Measurements from ENCODE around the gene COX14. TPM values are rescaled to one million over a fixed set of nuclear protein-coding genes. Genes with fewer than 3 reads are reported as not detected.

COX14 gene
- total RNA-seq, 1 experiment from 2014 or later = 31.9 TPM

- no peak overlapping the region for H2BK5ac ChIP-seq (ENCODE audit: insufficient read length, low read length)
- no peak overlapping the region for H2AK5ac ChIP-seq (ENCODE audit: insufficient read length, low read length)
- H3K18ac ChIP-seq (ENCODE audit: insufficient read length, low read depth, low read length) = no peak overlapping the region
- no peaks in the 10 kb centered on the region for H3K79me1 ChIP-seq (ENCODE audit: insufficient read depth, low read depth, low read length, poor library complexity, severe bottlenecking)
- no CpG with 5 or more reads among the region's 14 CpGs for WGBS (ENCODE audit: extremely low coverage, insufficient read length, low lambda C conversion rate)
- H2BK12ac ChIP-seq (ENCODE audit: insufficient read length, low read depth, low read length) = no peak overlapping the region
- no peak overlapping the region for H2AFZ ChIP-seq (ENCODE audit: low read length)
- no peak overlapping the region for H4K91ac ChIP-seq (ENCODE audit: insufficient read length, low read depth, low read length)
- H3K79me2 ChIP-seq (ENCODE audit: insufficient read depth, low read length) = no peaks in the 10 kb centered on the region
- no peak overlapping the region for H3T11ph ChIP-seq (ENCODE audit: low read length)
- Mint-ChIP-seq H3K4me1 (peaks cover 36 to 39% of the 10 kb centered on the region in 2 experiments), H3K36me3 (ENCODE audit: insufficient read depth in 1 of 3, low read depth in 3 of 3) (peaks cover 7 to 24% (median 18%) of the 10 kb centered on the region in 3 experiments), H3K27ac (no peak overlapping the region; a peak in 1 of 7 replicates), H3K27me3 (ENCODE audit: low read depth) (peaks cover 4% of the 10 kb centered on the region), H3K4me3 (no peak overlapping the region), H3K9me3 (no peaks in the 10 kb centered on the region)
- H3K4ac ChIP-seq (ENCODE audit: low read depth, low read length) = no peak overlapping the region
- no peak overlapping the region for H4K5ac ChIP-seq (ENCODE audit: insufficient read length, low read depth, low read length)
- H4K8ac ChIP-seq (replicated peaks; ENCODE audit: insufficient read length, low read depth, low read length) = no peak overlapping the region
- DNase-seq = no peak
- no peaks in the 10 kb centered on the region; the same call in 1 of the 2 replicates for H3K4me1 ChIP-seq (ENCODE audit: insufficient read depth, low read length)
- no peak overlapping the region for H2BK120ac ChIP-seq (ENCODE audit: low read depth, low read length, poor library complexity, severe bottlenecking)
- no peaks in the 10 kb centered on the region for H3K9me3 ChIP-seq (ENCODE audit: control insufficient read depth, low read depth, low read length)
- no peak overlapping the region for H2BK15ac ChIP-seq (ENCODE audit: low read depth, low read length)
- H3K56ac ChIP-seq (ENCODE audit: insufficient read length, low read depth, low read length) = no peak overlapping the region
- H3K23me2 ChIP-seq (ENCODE audit: insufficient read length, low read depth, low read length, poor library complexity, severe bottlenecking) = no peaks in the 10 kb centered on the region
- no peak overlapping the region for H3K9ac ChIP-seq (ENCODE audit: extremely low read depth, insufficient read length, low read length)
- TF ChIP-seq, protein P1, sequence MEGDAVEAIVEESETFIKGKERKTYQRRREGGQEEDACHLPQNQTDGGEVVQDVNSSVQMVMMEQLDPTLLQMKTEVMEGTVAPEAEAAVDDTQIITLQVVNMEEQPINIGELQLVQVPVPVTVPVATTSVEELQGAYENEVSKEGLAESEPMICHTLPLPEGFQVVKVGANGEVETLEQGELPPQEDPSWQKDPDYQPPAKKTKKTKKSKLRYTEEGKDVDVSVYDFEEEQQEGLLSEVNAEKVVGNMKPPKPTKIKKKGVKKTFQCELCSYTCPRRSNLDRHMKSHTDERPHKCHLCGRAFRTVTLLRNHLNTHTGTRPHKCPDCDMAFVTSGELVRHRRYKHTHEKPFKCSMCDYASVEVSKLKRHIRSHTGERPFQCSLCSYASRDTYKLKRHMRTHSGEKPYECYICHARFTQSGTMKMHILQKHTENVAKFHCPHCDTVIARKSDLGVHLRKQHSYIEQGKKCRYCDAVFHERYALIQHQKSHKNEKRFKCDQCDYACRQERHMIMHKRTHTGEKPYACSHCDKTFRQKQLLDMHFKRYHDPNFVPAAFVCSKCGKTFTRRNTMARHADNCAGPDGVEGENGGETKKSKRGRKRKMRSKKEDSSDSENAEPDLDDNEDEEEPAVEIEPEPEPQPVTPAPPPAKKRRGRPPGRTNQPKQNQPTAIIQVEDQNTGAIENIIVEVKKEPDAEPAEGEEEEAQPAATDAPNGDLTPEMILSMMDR (conservative IDR thresholded peaks at IDR 0.05) = no peak
- no peaks in the 10 kb centered on the region for H3K27me3 ChIP-seq (ENCODE audit: insufficient read depth, low read length)
- no peak overlapping the region for H3K23ac ChIP-seq (ENCODE audit: insufficient read length, low read depth, low read length)
- H3K14ac ChIP-seq (ENCODE audit: insufficient read depth, low read length) = no peak overlapping the region
- no peak overlapping the region for H2BK20ac ChIP-seq (ENCODE audit: low read depth, low read length, poor library complexity, severe bottlenecking)
- H3K27ac ChIP-seq (ENCODE audit: insufficient read length, low read depth, low read length) = no peak overlapping the region
- no peaks in the 10 kb centered on the region for H4K20me1 ChIP-seq (ENCODE audit: control insufficient read depth, insufficient read depth, insufficient read length)
- no peak overlapping the region for H3K4me2 ChIP-seq (ENCODE audit: insufficient read depth, insufficient read length, low read length)
Measured at GRCh38 chr12:50104417-50105366, 7.3 kb upstream of the COX14 start.

Measured in H9 (cell line).